HG03064 (cell line): ENCODE data around the gene PALB2.
"Not testable (repeated sequence)": the region's sequence is repeated elsewhere in the genome, so short reads cannot be mapped to it uniquely, and the experiment has no call there.

Experiments
- ATAC-seq: cut with Tn5 transposase; IDR thresholded peaks from one replicate; pipeline ENCODE4 v1.9.1; 2021; ENCODE audit warnings: low read depth; ENCODE audit not compliant: unreplicated experiment

Gene PALB2

DNA sequence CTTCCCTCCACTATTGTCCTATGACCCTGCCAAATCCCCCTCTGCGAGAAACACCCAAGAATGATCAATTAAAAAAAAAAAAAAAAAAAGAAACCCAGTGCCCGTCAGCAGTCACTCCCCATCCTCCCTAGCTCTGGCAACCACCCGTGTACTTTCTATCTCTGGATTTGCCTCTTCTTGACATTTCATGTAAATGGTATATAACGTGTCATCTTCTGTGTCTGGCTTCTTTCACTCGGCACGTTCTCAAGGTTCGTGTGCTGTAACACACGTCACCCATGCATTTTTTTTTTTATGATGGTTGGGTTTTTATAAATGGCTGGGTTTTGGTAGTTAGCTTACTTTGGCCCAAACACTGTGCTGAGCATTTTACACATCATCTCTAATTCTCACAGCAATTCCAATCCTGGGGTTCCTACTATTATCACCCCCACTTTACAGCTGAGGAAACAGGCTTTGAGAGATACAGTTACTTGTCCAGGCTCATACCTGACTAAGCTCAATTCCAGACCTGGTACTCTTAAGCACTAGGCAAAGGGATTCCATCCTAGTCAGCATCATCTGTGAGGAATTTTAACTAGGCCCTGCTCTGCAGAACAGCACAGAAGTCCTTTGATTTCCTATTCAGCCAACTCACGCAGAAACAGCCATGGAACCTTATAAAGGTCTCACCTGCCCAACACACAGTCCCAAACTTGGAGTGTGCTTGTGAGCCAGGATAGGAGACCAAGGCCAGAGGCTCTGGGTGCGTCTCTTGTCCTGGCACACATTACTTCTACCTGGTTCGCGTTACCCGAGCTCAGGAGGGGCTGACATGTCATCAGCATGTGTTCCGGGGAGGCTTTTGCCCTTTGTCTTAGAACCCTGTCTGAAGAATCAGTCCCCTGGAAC, 56.7 kb downstream of the PALB2 start:
- no peak for ATAC-seq

GRCh38 chr16:23583271-23583670, 57.8 kb downstream of the PALB2 start:
- not testable (repeated sequence) for ATAC-seq

DNA sequence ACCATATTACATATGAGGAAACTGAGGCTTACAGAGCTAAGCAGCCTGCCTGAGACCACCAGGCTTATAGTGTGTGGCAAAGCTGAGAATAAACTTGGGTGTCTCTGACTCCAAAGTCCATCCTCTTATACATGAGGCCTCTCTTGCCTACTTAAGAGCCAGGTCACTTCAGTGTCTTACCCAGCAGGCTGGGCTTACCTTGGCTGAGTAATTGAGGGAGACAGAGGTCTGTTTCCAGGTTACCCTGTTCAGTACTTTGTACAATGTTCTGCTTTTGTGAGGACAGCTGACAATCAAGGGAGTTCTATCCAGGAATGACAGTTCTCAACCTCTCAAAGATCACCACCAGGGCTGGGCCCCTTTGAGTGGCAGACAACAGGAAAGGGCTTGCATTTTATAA, 59.3 kb downstream of the PALB2 start:
- no peak for ATAC-seq

DNA sequence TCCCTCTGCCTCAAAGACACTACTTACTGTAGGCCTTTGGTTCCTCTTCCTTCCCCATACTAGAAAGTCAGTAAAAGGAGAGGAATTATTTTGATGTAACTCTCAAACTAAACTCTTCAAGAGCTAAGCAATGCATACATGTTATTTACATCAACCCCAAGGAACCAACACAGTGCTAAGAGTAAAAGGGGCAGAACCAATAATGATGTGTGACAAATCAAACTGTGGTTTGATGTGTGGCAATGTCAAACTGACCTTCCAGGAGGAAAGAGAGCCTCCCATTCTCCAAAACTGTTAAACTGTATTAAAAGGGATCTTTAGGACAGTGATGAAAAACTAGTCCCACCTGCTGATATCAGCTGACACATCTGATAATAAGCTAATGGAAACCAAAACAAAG, 60.7 kb downstream of the PALB2 start:
- ATAC-seq: no peak

DNA sequence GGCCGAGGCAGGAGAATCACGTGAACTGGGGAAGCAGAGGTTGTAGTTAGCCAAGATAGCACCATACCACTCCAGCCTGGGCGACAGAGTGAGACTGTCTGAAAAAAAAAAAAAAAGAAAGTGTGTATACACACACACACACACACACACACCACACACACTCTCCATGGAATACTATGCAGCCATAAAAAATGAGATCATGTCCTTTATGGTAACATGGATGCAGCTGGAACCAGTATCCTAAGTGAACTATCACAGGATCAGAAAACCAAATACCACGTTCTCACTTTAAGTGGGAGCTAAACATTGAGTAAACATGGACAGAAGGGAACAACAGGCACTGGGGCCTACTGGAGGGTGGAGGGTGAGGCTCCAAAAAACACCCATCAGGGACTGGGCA, 61.7 kb downstream of the PALB2 start:
- no peak for ATAC-seq

- ATAC-seq: no peak
Measured at GRCh38 chr16:23578101-23578830, 62.8 kb downstream of the PALB2 start.

DNA sequence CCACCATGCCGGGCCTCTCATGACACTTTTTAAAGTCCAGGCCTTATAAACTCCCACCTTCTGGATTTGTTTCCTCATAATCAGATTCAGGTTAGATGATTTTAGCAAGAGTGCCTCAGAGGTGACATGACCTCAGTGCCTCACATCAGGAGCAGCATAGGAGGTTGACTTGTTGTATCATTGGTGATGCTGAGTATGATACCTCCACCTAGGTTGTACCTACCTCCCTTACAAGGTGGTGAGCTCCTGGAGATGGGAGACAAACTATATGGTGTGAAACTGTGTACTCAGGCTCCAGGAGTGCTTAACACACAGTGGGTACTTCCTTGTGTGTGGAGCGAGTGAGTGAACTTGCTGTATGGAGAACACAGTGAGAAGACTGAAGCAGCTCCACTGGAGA, 63.6 kb downstream of the PALB2 start:
- ATAC-seq: no peak

DNA sequence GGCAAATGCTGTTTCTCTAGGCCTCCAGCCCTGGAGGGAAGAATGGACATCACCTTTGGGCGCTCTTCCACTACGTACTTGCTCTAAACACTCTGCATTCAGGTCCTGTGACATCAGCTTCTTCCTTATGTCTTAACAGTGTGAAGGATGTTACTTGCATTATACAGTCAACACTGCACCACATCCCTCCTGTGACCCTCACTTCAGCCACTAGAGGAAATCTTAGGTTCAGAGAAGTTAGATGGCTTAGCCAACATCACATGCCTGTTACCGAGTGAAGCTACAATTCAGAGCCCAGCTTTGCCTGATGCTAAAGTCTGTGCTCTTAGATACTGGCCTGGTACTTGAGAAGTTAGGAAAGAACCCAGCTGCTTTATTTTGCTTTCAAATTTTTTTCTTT, 65.3 kb downstream of the PALB2 start:
- ATAC-seq: no peak

DNA sequence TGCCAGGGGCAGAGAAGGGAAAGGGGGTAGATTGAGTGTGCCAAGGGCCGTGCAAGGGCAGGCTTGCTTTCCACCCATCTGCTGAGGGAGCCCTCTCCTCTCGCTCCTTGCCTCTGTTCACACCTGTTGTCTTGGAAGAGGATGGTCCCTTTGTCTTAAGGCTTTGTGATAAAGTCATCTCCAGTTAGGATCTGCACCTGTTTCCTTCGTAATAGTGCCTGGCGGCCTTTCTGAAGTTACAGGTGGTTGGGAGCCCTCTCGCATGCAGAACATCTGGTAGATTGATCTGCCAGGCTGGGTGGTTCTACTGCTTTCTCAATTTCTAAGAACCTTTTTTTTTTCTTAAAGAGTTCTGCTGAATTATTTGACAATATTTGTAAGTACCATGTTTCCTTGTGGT, 67.3 kb downstream of the PALB2 start:
- ATAC-seq: no peak

DNA sequence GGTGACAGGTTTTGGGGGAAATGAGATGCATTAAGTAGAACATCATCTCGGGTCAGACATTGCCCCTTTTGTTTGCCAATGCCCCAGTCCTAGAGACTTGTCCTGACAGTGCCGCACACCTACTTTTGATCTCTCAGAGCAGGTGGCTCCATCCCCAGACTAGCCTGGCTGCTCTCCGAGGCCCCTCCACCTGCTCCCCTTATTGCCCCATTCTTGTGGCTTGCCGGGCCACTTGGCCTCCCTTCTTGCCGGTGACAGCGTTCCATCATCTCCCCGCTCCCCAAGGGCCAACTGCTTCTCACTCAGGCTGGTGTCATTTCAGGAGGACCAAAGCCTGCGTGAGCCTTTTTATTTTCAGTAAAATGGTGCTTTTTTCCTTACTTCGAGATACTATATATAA, 68.7 kb downstream of the PALB2 start:
- ATAC-seq: no peak

- no peak for ATAC-seq
Measured at GRCh38 chr16:23571895-23572294, 69.2 kb downstream of the PALB2 start.

- no peak for ATAC-seq
Measured at GRCh38 chr16:23570992-23571632, 70.0 kb downstream of the PALB2 start.

DNA sequence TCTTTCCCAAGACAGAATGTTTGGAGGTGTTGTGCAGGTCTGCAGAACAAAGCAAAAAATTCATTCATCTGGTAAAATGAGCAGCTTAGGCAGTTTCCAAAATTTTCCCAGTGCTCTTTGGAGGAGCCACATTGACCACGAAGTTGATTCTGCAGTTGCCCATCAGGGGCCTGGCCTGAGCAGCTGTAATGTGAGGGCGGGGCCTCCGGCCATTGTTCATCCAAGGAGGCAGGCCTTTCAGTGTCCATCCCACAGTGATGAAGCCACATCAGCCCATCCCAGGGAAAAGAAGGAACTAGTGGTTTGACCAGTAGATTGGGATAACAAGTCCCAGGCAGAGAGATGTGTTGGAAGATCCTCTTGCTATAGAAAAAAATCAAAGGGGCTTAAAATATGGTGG, 73.5 kb downstream of the PALB2 start:
- no peak for ATAC-seq

DNA sequence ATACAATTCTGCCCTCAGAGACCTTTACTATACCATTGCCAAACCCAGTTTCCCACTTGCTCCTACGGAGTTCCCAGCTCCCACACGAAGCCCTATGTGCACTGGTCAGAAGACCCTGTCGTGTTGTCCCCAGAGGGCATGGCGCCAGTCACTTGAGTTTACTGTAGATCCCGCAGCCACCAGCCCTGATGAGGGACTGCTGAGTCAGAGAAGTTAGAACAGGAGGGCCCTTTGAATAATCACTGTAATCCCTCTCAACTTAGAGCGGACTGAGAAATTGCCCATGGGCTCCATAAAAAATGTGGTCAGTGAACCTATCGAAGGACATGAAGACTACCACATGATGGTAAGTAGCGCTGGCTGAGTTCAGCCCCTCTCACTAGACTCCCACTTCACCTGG, 74.4 kb downstream of the PALB2 start:
- ATAC-seq: no peak

- no peak for ATAC-seq
Measured at GRCh38 chr16:23564575-23565363, 76.3 kb downstream of the PALB2 start.

DNA sequence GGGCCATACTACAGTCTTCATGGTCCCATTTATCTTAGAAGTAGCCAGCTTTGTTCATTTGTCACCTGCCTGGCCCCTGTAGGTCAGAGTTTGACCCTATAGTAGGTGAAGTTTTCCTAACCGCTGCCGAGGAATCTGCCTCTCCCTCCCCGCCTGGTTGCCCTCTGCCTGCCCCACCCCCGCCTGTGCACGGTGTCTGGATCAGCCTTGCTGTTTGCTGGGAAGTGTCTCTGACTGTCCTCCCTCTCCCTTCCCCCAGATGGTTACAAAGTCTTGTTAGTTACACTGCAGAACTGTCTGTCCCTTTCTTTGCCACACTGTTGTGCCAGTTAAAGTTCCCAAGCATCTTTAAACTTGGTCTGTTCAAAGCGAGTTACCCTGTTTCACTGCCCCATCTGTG, 77.9 kb downstream of the PALB2 start:
- ATAC-seq: no peak

- no peak for ATAC-seq
Measured at GRCh38 chr16:23562505-23562904, 78.6 kb downstream of the PALB2 start.

DNA sequence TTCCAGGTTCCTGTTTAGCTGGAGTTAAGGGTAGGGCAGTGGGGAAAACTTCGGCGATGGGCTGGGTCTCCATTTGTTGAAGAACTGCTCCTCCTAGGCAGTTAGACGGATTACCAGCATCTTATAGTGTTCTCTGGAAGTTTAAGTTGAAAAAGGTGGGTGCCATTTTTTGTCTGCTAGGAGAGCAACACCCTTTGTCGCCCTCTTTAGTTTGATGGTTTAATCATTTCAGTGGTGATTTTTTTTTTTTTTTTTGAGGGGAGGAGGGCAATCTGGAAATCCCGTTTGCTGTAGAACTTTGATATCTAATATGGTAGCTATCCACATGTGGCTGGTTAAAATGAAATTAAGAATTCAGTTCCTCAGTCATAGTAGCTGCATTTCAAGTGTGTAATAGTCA, 79.5 kb downstream of the PALB2 start:
- ATAC-seq: no peak

DNA sequence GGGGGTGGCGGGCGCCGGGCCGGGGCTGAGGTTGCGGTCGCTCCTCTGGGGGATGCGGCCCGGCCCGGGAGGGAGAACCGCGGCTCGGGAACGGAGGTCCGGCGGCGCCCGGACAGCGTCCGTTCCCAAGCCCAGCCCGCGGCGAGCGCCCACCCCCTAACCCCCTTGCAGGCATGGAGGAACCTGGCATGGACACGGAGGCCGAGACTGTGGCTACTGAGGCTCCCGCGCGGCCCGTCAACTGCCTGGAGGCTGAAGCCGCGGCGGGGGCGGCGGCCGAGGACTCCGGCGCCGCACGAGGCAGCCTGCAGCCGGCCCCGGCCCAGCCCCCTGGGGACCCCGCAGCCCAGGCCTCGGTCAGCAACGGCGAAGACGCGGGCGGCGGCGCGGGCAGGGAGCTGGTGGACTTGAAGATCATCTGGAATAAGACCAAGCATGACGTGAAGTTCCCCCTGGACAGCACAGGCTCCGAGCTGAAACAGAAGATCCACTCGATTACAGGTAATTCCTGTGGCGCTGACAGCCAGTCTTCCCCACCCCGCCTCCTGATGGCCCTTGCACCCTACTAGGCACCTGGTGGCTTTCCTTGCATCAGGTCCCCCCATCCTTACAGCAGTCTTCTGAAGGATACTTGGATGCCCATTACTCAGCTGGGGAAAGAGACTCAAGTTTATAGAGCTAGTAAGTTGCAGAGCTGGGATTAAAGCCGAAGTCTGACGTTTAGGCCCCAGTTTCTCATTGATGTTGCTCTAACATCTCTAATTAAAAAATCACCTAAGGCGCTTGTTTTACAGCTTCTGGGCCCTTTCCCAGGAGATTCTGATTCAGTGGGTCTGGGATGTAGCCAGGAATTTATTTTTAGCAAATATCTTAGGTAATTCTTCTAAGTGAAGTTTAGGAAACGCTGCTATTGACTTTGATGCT, 83.1 kb downstream of the PALB2 start:
- ATAC-seq: peak; percentile 20
